H9 (cell line): ENCODE results near the gene DOLPP1. TPM values are rescaled to one million over a fixed set of nuclear protein-coding genes. Genes with fewer than 3 reads are reported as not detected.

Experiments used
- DNase-seq: peaks from one replicate; pipeline ENCODE4 v3.0.0-alpha.2; 2017
- H2AFZ ChIP-seq: one replicate; pipeline ENCODE4 v1.6.1; 2013; ENCODE audit warnings: mild to moderate bottlenecking, low read length, control low read depth, moderate library complexity
- H2AK5ac ChIP-seq: 2 replicates; pipeline ENCODE4 v1.6.1; 2013; ENCODE audit warnings: low read length, control low read depth, mixed read lengths; ENCODE audit not compliant: insufficient read length
- H2BK120ac ChIP-seq: one replicate; pipeline ENCODE4 v1.6.1; 2013; ENCODE audit warnings: low read depth, mild to moderate bottlenecking, low read length, control low read depth, inconsistent platforms; ENCODE audit not compliant: poor library complexity, severe bottlenecking
- H2BK12ac ChIP-seq: 2 replicates; pipeline ENCODE4 v1.6.1; 2013; ENCODE audit warnings: low read length, control low read depth, mixed read lengths, low read depth; ENCODE audit not compliant: insufficient read length
- H2BK15ac ChIP-seq: 2 replicates; pipeline ENCODE4 v1.6.1; 2013; ENCODE audit warnings: low read depth, low read length, control low read depth
- H2BK20ac ChIP-seq: one replicate; pipeline ENCODE4 v1.6.1; 2013; ENCODE audit warnings: low read depth, mild to moderate bottlenecking, low read length, control low read depth, inconsistent platforms; ENCODE audit not compliant: poor library complexity, severe bottlenecking
- H2BK5ac ChIP-seq: 2 replicates; pipeline ENCODE4 v1.6.1; 2013; ENCODE audit warnings: low read length, control low read depth, mixed read lengths; ENCODE audit not compliant: insufficient read length
- H3K14ac ChIP-seq: 2 replicates; pipeline ENCODE4 v1.6.1; 2013; ENCODE audit warnings: low read length, control low read depth; ENCODE audit not compliant: insufficient read depth
- H3K18ac ChIP-seq: 2 replicates; pipeline ENCODE4 v1.6.1; 2013; ENCODE audit warnings: low read depth, mild to moderate bottlenecking, mixed read lengths, low read length, control low read depth; ENCODE audit not compliant: insufficient read length
- H3K23ac ChIP-seq: 2 replicates; pipeline ENCODE4 v1.6.1; 2013; ENCODE audit warnings: low read length, control low read depth, mixed read lengths, low read depth; ENCODE audit not compliant: insufficient read length
- H3K23me2 ChIP-seq: 2 replicates; pipeline ENCODE4 v1.6.1; 2013; ENCODE audit warnings: low read depth, mild to moderate bottlenecking, mixed read lengths, low read length, control low read depth; ENCODE audit not compliant: insufficient read length, poor library complexity, severe bottlenecking
- H3K27ac ChIP-seq: 2 replicates; pipeline ENCODE4 v1.5.1; 2013; ENCODE audit warnings: low read length, control low read depth, mixed read lengths, low read depth; ENCODE audit not compliant: insufficient read length
- H3K27me3 ChIP-seq: 2 replicates; pipeline ENCODE4 v1.6.1; 2013; ENCODE audit warnings: low read length, control low read depth, inconsistent platforms; ENCODE audit not compliant: insufficient read depth
- H3K4ac ChIP-seq: 2 replicates; pipeline ENCODE4 v1.6.1; 2013; ENCODE audit warnings: low read depth, mild to moderate bottlenecking, control low read depth, inconsistent platforms, low read length, moderate library complexity
- H3K4me1 ChIP-seq: 2 replicates; pipeline ENCODE4 v1.6.1; 2013; ENCODE audit warnings: low read length, control low read depth, inconsistent platforms; ENCODE audit not compliant: insufficient read depth
- H3K4me2 ChIP-seq: 2 replicates; pipeline ENCODE4 v1.6.1; 2013; ENCODE audit warnings: low read length, control low read depth, mixed read lengths; ENCODE audit not compliant: insufficient read length, insufficient read depth
- H3K56ac ChIP-seq: 2 replicates; pipeline ENCODE4 v1.6.1; 2013; ENCODE audit warnings: low read depth, mild to moderate bottlenecking, mixed read lengths, low read length, control low read depth; ENCODE audit not compliant: insufficient read length
- H3K79me1 ChIP-seq: 2 replicates; pipeline ENCODE4 v1.6.1; 2013; ENCODE audit warnings: low read depth, mild to moderate bottlenecking, moderate library complexity, low read length, control low read depth, inconsistent platforms; ENCODE audit not compliant: insufficient read depth, poor library complexity, severe bottlenecking
- H3K79me2 ChIP-seq: 2 replicates; pipeline ENCODE4 v1.6.1; 2013; ENCODE audit warnings: low read length, control low read depth, inconsistent platforms; ENCODE audit not compliant: insufficient read depth
- H3K9ac ChIP-seq: 2 replicates; pipeline ENCODE4 v1.6.1; 2013; ENCODE audit warnings: low read length, control low read depth, mixed read lengths; ENCODE audit not compliant: insufficient read length; ENCODE audit errors: extremely low read depth
- H3K9me3 ChIP-seq: one replicate; pipeline ENCODE4 v1.6.1; 2013; ENCODE audit warnings: low read depth, low read length, inconsistent platforms; ENCODE audit not compliant: control insufficient read depth
- H3T11ph ChIP-seq: one replicate; pipeline ENCODE4 v1.6.1; 2013; ENCODE audit warnings: mild to moderate bottlenecking, low read length, control low read depth, inconsistent platforms
- H4K20me1 ChIP-seq: one replicate; pipeline ENCODE4 v1.6.1; 2013; ENCODE audit not compliant: control insufficient read depth, insufficient read length, insufficient read depth
- H4K5ac ChIP-seq: 2 replicates; pipeline ENCODE4 v1.6.1; 2013; ENCODE audit warnings: low read depth, mild to moderate bottlenecking, mixed read lengths, low read length, control low read depth; ENCODE audit not compliant: insufficient read length
- H4K8ac ChIP-seq: replicated peaks from 2 replicates; pipeline ENCODE4 v1.6.1; 2013; ENCODE audit warnings: low read length, control low read depth, mixed read lengths, low read depth; ENCODE audit not compliant: insufficient read length
- H4K91ac ChIP-seq: 2 replicates; pipeline ENCODE4 v1.6.1; 2013; ENCODE audit warnings: low read depth, mild to moderate bottlenecking, moderate library complexity, mixed read lengths, low read length, control low read depth; ENCODE audit not compliant: insufficient read length
- H3K27ac Mint-ChIP-seq, 3 experiments: 2 replicates in 2 of 3; 3 replicates in 1 of 3; pipeline ENCODE4 v1.8.0; 2020 to 2021; ENCODE audit warnings: mixed read lengths in 3 of 3, mild to moderate bottlenecking in 1 of 3, moderate library complexity in 1 of 3
- H3K27me3 Mint-ChIP-seq: 2 replicates; pipeline ENCODE4 v1.8.0; 2021; ENCODE audit warnings: low read depth, mild to moderate bottlenecking, moderate library complexity, mixed read lengths
- H3K36me3 Mint-ChIP-seq, 3 experiments: 2 replicates in 2 of 3; 3 replicates in 1 of 3; pipeline ENCODE4 v1.8.0; 2020 to 2021; ENCODE audit warnings: low read depth in 3 of 3, mixed read lengths in 3 of 3; ENCODE audit not compliant: insufficient read depth in 1 of 3
- H3K4me1 Mint-ChIP-seq, 2 experiments: 2 replicates each; pipeline ENCODE4 v1.8.0; 2020; ENCODE audit warnings: mixed read lengths in 2 of 2
- H3K4me3 Mint-ChIP-seq, 2 experiments: 2 replicates in 1 of 2; 3 replicates in 1 of 2; pipeline ENCODE4 v1.8.0; 2020 to 2021; ENCODE audit warnings: mild to moderate bottlenecking in 2 of 2, mixed read lengths in 2 of 2, moderate library complexity in 1 of 2
- H3K9me3 Mint-ChIP-seq, 2 experiments: 2 replicates in 1 of 2; 3 replicates in 1 of 2; pipeline ENCODE4 v1.8.0; 2020; ENCODE audit warnings: mild to moderate bottlenecking in 2 of 2, mixed read lengths in 2 of 2, moderate library complexity in 1 of 2
- WGBS: extraction: QIAGEN DNeasy Blood & Tissue Kit; methylation state at CpG from one replicate; pipeline ENCODE4 v1.1.7; 2013; ENCODE audit warnings: missing lambda C conversion rate, low lambda C conversion rate, mixed read lengths; ENCODE audit not compliant: insufficient read length; ENCODE audit errors: extremely low coverage; 5-methylcytosine and 5-hydroxymethylcytosine counted together
- total RNA-seq: library from RNA; stranded (reverse); gene quantifications from 2 replicates; pipeline ENCODE4 v1.2.1, GENCODE V29; 2021
- TF ChIP-seq, protein P1 (sequence below): fragments of 200-600 bp; sonication (generic); conservative IDR thresholded peaks from 3 replicates; pipeline ENCODE4 v1.8.0; 2021; ENCODE audit warnings: antibody characterized with exemption, mild to moderate bottlenecking

DOLPP1 gene
- total RNA-seq, 1 experiment from 2014 or later: 42.6 TPM

DNA sequence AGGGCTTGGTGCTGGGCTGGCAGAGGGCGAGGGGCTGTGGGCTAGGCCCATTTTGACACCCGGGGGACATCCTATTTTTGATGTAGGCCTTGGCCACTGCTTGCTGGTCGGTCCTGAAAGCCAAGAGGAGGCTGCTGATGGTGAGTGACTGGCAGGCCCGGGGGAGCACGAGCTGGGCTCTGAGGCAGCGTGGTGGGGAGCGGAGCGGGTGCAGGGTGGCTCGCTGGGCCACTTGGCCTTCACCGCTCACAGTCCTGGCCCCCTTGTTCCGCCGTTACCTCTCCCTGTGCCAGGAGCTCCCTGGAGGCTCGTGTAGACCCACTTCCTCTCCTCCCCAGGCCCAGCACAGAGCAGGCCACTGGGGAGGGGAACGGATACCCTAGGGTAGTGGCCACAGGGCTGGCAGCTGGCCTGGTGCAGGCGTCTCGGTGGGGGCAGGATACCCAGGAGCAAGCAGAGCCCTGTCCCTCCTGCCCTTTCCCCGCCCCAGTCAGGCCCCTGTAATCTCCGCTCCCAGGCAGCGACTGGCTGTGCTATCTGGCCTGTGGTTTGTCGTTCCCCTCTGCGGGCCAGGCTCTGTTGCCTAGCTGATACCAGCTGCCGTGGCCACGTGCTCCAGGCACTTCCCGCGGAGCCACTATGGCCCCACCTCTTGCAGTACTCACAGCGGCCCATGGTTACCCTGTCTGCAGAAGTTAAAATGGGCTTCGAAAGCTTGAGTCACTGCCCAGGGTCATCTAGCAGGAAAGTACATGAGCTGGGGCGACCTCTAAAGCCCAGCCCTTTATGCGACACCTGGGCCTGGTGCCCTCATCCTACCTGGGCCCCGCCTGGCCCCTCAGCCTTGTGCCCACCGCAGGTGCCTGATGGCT lies 11.7 kb upstream of the DOLPP1 start:
- Histone ChIP-seq H3K27ac (no peak overlapping the region), H3K27me3 (no peaks in the 10 kb centered on the region), H2BK12ac (no peak overlapping the region), H3K23me2 (no peaks in the 10 kb centered on the region), H2AFZ (no peak overlapping the region), H3K4me1 (peaks cover 5% of the 10 kb centered on the region; the same call in 1 of the 2 replicates), H4K8ac (no peak overlapping the region), H3K4ac (no peak overlapping the region), H2AK5ac (no peak overlapping the region), H4K20me1 (no peaks in the 10 kb centered on the region), H3K18ac (no peak overlapping the region), H4K5ac (no peak overlapping the region), H3K79me2 (no peaks in the 10 kb centered on the region), H2BK5ac (no peak overlapping the region), H3K4me2 (no peak overlapping the region), H3K9ac (no peak overlapping the region), H3K23ac (no peak overlapping the region), H4K91ac (no peak overlapping the region), H2BK120ac (no peak overlapping the region), H3T11ph (no peak overlapping the region), H3K79me1 (no peaks in the 10 kb centered on the region), H2BK20ac (no peak overlapping the region), H3K14ac (no peak overlapping the region), H3K9me3 (no peaks in the 10 kb centered on the region), H3K56ac (no peak overlapping the region), H2BK15ac (no peak overlapping the region; the same call in 1 of the 2 replicates)
- no peak for DNase-seq
- no peaks in the 10 kb centered on the region for H3K27me3 Mint-ChIP-seq
- H3K36me3 Mint-ChIP-seq: peaks cover 18 to 37% (median 34%) of the 10 kb centered on the region in 3 experiments; a peak in 6 of 7 replicates
- no peaks in the 10 kb centered on the region for H3K9me3 Mint-ChIP-seq
- no CpG with 5 or more reads among the region's 31 CpGs for WGBS
- no peak overlapping the region for H3K4me3 Mint-ChIP-seq
- peaks cover 14 to 23% of the 10 kb centered on the region in 2 experiments for H3K4me1 Mint-ChIP-seq
- TF ChIP-seq, protein P1, sequence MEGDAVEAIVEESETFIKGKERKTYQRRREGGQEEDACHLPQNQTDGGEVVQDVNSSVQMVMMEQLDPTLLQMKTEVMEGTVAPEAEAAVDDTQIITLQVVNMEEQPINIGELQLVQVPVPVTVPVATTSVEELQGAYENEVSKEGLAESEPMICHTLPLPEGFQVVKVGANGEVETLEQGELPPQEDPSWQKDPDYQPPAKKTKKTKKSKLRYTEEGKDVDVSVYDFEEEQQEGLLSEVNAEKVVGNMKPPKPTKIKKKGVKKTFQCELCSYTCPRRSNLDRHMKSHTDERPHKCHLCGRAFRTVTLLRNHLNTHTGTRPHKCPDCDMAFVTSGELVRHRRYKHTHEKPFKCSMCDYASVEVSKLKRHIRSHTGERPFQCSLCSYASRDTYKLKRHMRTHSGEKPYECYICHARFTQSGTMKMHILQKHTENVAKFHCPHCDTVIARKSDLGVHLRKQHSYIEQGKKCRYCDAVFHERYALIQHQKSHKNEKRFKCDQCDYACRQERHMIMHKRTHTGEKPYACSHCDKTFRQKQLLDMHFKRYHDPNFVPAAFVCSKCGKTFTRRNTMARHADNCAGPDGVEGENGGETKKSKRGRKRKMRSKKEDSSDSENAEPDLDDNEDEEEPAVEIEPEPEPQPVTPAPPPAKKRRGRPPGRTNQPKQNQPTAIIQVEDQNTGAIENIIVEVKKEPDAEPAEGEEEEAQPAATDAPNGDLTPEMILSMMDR: no peak
- peak overlapping the region in 2 of 3 experiments; percentile 24 to 57; a peak in 3 of 7 replicates for H3K27ac Mint-ChIP-seq
